UCSD-AML1 (cell line): Measurements from ENCODE around the gene SERTAD1.
"Not testable (repeated sequence)": the region's sequence is repeated elsewhere in the genome, so short reads cannot be mapped to it uniquely, and the experiment has no call there.

Experiments used
- DNase-seq: peaks from one replicate; lab custom pipeline; 2025; ENCODE audit not compliant: unreplicated experiment; lab: John Stamatoyannopoulos, UW

The SERTAD1 gene, protein sequence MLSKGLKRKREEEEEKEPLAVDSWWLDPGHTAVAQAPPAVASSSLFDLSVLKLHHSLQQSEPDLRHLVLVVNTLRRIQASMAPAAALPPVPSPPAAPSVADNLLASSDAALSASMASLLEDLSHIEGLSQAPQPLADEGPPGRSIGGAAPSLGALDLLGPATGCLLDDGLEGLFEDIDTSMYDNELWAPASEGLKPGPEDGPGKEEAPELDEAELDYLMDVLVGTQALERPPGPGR

DNA sequence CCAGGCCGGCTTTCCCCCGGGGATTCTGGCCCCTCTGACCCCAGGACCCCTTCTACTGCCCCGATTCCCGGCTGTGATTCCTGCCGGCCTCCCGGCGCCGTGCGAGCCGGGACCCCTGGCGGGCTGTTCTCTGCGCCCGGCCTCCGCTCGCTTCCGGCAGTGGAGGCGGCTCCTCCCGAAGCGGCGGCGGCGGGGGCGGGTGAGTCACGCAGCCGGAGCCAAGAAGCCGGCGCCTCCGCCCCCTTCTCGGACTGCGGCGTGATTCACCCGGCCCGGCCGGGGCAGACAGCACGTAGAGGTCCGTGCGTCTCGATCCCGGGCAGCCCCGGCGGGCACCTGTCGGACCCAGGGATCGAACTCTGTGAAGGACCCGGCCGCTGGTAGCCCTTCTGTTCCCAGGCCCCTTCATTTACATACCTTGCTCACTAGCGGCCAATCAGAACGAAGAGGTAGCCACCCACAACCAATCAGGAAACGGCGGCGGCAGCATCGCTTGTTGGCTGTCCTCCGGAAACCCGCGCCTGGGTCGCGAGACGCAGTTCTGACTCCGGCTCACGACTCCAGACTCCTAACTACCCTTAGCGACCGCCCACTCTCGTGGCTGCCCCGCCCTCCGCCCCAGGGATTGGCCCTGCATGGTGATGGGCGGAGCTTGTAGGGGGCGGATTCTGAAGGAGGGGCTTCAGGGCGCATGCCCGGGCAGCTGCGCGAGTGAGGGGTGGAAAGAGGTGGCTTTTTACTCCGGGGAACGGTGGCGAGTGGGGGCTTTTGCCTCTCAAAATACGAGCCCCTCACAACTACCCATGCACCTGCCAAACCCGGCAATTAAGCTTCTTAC is at the start of gene SERTAD1:
Gene SERTAD1, minus strand, starts transcription at position 543 of the 838 bp plus-strand sequence. CDS start 2,446 bp downstream, outside the sequence.
- peak; percentile 99 for DNase-seq

DNA sequence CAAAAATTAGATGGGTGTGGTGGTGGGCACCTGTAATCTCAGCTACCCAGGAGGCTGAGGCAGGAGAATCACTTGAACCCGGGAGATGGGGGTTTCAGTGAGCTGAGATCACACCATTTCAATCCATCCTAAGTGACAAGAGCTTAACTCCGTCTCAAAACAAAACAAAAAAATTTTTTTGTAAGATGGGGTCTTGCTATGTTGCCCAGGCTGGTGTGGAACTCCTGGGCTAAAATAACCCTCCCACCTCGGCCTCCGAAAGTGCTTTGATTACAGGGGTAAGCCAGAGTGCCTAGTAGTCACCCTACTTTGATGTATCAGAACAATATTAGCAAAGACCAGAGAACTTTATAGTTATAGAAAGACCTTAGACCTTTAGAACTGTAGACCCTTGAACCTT is 48.9 kb upstream of the SERTAD1 start:
- no peak for DNase-seq

DNA sequence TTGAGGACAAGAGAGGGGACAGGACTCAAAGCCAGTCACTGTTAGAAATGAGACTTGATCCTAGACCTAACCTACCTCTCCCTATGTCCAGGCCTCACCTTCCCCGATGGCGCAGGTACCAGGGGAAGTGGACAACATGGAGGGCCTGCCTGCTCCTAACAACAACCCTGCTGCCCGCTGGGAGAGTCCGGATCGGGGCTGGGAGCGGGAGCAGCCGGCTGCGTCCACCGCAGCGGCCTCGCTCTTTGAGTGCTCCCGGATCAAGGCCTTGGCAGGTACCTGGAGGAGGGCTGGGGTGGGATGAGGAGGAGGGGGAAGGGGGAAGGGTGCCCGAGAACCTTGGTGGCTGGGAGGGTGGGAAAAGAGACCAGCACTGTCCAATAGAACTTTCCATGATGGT is 46.7 kb upstream of the SERTAD1 start:
- DNase-seq = no peak

DNA sequence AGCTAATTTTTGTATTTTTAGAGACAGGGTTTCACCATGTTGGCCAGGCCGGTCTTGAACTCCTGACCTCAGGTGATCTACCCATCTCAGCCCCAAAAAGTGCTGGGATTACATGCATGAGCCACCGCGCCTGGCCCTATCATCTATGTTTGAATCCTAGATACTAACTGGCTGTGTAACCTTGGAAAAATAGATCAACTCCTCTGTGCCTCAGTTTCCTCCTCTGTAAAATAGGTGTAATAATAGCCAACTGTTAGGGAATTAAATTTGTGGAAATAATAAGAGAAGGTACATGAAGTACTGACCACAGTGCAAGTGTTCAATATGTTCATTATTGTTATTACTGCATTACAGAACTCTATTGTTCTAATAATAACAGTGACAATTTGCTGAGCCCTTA is 45.3 kb upstream of the SERTAD1 start:
- DNase-seq = no peak

DNA sequence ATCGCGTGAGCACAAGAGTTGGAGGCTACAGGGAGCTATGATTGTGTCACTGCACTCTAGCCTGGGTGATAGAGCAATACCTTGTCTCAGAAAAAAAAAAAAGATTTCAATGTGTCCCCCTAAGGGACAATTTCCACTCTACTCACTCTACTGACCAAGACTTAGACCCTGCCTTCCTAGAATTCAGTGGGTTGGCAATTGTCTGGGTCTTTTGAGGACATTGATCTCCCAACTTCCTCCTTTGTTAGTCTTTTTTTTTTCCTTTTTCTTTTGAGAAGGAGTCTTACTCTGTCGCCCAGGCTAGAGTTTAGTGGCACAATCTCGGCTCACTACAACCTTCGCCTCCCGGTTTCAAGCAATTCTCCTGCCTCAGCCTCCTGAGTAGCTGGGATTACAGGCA is 43.2 kb upstream of the SERTAD1 start:
- DNase-seq = no peak

DNA sequence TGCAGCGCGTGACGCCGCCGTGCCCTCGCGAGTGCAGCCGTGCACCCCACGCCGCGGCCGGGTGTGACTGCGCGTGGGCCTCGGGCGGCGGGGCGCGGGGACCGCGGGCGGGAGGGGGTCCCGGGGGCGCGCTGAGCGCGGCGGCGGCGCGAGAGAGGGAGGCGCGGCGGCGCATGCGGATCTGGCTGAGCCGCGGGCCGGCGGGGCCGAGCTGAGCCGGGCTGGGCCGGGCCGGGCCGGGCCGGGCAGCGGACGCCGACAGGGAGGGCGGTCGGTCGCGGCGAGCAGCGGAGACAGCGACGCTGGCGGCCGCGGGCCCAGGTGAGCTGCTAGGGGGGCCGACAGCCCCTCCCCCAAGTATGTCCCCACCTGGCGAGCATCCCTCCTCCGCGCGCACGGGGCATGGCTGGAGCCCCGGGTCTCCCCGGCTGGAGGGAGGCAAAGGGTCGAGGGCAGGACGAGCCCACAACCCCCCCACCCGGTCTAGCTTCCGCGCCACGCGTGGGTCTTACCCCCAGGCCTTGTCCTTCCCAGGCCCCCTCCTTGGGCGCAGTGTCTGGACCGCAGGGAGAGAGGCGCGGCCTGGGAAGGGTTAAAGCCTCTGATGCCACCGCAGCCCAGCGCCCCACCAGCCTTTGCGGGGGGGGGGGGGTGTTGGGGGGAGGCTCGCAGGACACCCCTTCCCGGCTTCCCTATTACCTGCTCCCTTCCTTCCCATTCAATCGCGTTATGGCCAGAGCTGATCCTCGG is 41.4 kb upstream of the SERTAD1 start, which contains the start of gene SPTBN4:
Gene SPTBN4, plus strand, starts transcription at position 17 of the 750 bp plus-strand sequence. CDS start 5,621 bp downstream, outside the sequence.
- no peak for DNase-seq

DNA sequence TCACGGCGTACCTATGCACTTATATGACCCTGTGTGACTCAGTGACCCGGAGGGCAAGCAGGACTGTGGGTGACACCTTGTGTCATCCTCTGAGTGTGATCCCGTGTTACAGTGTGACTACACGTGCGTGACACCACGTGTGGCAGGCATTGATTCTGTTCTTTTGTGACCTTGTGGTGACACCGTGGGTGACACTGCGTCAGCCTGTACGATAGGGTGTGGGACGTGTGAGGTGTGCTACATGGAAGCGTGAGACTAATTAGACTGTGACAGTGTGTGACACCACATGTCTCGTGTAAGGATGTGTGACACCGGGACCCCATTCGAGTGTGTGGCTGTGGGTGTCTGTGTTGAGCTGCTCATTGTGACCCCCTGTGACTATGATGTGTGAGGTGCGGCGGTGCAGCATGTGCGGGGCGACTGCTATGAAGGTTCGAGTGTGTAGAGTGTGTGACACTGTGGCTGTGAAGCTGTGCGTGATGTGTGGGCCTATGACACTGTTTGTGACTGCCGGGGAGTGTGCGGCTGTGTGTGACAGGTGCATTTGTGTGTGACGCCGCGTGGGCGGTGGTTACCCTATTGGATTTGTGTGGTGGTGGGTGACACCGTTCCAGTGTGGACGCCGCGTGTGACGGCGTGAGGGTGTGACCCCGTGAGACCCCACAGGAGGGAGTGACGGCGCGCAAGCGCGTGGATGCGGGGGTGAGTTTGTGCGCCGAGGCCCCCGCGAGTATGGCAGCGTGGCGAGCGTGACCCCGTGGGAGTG is 40.6 kb upstream of the SERTAD1 start:
- no peak for DNase-seq

DNA sequence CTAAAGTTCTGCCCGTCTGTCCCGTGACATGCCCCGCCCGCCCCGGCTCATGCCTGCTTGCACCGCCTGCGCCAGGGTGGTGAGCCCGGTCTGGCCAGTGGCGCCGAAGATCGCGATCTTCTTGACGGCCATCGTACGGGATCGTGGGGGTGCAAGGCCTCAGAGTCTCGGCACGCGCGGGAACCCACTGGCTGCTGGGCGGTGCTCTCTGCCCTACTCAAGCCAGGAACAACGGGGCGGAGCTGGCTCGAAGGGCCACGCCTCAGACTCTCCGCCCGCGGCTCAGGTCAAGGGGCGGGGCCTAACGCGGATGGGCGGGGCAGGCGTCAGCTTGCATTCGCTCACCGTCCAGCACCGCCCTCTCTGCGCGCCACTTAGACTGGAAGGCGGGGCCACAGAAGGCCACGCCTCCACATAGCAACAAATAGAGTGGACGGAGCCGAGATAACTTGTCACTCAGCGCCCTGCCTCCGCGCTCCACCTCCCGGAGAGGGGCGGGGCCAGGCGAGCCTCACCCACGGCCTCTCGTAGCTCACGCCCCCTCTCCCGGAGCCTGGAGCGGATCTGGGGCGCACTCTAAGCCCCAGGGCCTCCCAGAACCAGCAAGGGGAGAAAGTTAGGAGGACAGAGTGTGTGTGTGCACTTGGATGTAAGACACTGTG is 39.9 kb upstream of the SERTAD1 start, which contains the start of gene BLVRB:
Gene BLVRB, minus strand, starts transcription at position 189 of the 662 bp plus-strand sequence. Its CDS starts 57 bp downstream, at position 132.
- DNase-seq = peak; percentile 100

DNA sequence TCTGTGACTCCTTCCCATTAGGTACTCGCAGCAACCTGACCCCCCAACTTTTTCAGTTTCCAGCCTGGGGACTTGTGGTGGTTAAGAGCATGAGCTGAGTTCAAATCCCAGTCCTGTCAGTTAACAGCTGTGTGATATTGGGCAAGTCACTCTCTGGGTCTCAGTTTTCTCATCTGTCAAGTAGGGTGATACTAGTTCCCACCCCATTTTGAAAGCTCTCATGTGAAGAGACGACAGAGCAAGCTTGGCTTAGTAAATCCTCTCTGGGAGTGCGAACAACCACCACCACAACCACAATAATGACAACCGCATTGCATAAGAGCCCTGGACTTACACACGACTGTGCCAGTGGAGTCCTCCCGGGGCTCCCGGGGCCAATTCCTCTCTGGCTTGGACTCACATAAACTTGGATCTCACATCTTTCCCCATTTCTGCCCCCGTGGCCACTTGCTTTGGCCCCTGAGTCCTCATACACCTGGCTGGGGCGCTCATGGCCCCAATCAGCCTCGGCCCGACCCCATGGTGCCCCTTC is 39.3 kb upstream of the SERTAD1 start:
- DNase-seq = no peak

DNA sequence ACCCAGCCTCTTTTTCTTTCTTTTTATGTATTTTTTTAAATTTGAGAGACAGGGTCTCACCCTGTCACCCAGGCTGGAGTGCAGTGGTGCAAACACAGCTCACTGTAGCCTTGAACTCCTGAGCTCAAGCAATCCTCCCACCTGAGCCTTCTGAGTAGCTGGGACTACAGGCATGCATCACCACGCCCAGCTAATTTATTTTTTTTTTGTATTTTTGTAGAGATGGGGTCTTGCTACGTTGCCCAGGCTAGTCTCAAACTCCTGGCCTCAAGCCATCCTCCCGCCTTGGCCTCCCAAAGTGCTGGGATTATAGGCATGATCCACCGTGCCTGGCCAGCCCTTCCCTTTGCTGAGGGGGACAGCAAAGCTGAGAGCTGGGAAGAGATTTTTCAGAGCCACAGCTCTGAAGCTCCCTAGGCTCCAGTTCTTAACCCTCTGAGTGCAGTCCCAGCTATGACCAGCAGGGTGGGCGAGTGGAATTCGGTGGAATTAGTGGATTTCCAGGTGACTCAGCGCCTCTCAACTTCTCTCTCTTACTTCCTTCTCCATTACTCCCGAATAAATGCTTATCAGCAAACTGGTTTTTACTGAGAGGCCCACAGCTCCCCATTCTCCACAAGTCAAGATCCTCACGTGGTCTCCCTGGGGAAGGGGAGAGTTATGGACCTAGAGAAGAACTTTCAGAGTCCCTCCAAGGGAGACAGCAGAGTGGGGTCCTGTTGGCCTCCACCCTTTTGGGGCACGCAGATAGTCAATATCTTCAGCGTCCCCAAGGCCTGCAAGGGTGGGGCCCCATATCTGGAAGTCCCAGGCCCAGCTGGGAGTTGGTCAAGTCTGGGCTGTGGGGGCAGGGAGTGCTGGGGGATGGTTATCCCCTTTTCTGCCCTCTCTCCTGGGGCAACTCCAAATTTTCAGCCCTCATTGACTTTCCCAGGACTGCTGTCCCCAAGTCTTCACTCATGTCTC is 38.5 kb upstream of the SERTAD1 start:
- peak; percentile 84 for DNase-seq

DNA sequence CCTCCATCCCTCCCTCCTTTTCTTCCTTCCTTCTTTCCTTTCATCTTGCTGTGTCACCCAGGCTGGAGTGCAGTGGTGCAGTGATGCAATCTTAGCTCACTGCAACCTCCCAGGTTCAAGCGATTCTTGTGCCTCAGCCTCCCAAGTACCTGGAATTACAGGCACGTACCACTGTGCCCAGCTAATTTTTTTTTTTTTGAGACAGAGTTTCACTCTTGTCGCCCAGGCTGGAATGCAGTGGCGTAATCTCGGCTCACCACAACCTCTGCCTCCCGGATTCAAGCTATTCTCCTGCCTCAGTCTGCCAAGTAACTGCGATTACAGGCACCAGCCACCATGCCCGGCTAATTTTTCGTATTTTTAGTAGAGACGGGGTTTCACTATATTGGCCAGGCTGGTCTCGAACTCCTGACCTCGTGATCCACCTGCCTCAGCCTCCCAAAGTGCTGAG is 37.8 kb upstream of the SERTAD1 start:
- DNase-seq = not testable (repeated sequence)

DNA sequence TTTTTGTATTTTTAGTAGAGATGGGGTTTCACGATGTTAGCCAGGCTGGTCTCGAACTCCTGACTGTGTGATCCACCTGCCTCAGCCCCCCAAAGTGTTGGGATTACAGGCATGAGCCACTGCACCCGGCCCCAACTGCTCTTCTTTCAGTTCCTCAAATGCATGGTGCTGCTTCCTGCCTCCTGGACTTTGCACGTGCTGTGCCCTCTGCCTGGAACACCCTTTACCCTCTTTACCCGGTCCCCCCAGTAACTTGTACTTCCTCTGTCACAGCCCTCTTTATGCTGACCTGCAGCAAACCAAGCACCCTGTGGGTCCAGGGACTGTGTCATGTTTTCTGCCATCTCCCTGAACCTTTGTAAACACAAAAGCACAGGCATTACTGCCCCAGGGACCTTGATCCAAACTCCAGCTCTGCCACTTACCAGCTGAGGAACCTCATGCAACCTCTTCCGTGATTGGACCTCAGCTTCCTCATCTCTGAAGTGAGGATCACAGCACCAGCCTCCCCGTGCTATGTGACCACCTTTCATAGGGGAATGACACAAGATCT is 36.0 kb upstream of the SERTAD1 start:
- peak; percentile 27 for DNase-seq

DNA sequence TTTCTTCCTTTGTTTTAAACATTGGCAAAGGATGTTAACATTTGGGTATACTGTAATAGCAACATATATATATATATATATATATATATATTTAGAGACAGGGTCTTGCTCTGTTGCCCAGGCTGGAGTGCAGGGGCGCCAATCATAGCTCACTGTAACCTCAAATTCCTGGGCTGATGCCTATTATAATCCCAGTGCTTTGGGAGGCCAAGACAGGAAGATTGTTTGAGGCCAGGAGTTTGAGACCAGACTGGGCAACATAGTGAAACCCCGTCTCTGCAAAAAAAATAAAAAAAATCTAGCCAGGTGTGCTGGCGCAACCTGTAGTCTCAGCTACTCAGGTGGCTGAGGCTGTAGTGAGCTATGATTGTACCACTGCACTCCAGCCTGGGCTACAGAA is 34.4 kb upstream of the SERTAD1 start:
- no peak for DNase-seq

DNA sequence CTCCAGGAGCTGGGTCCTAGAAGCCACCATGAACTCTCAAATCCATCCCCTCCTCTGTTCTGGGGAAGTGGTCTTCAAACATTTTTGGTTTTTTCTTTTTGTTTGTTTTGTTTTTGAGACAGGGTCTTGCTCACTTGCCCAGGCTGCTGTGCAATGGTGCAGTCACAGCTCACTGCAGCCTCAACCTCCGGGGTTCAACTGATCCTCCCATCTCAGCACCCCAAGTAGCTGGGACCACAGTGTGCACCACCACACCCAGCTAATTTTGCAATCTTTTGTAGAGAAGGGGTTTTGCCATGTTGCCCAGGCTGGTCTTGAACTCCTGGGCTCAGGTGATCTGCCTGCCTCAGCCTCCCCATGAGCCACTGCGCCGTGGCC is 32.8 kb upstream of the SERTAD1 start:
- no peak for DNase-seq

DNA sequence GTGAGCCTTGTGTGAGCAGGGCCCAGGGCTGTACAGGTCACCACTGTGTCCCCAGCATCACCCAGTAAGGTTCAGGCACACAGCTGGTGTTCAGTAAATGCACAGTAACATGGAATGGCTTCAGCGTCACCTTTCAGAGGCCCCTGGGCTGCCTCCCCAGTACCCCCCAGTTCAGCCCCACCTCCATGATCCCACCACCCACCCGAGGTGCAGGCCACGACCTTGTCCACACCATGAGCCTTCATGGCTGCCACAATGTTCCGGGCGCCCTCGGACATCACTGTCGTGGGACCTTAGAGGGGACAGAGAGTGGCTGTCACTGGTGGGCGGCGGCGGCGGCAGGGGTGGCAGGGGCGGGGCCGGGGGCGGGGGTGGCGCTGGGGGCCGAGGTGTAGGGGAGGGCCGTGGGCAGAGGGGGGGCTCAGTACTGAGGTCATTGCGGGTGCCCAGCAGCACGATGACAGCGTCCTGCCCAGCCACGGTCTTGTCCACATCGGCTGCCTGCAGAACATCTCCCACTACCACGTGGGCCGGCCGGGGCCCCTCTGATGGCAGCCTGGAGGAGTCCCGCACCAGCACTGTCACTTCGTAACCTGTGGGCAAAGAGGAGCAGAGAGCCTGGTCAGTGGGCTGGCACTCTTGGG is 32.3 kb upstream of the SERTAD1 start:
- DNase-seq = no peak

DNA sequence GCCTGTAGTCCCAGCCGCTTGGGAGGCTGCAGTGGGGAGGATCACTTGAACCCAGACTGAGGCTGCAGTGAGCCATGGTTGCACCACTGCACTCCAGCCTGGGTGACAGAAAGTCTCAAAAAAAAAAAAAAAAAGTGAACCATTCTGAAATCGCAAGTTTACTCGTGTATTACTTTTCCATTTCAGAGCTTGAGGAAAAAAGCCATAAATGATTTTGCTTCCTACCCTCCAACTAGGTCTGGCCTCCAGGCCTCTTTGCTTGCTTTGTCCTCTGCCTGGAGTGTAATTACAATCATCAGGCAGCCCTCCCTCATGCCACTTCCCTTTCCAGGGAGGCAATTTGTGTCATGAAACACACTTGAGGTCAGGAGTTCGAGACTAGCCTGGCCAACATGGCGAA is 31.3 kb upstream of the SERTAD1 start:
- DNase-seq = no peak

DNA sequence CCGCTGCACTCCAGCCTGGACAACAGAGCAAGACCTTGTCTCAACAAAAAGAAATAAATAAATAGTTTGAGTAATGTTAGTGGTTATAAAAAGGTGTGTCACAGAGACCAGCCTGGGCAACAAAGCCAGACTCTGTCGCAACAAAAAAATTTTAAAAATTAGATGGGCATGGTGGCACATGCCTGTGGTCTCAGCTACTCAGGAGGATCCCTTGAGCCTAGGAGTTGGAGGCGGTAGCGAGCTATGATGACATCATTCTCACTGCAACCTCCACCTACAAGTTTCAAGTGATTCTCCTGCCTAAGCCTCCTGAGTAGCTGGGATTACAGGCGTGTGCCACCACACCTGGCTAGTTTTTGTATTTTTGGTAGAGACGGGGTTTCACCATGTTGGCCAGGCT is 28.2 kb upstream of the SERTAD1 start:
- DNase-seq = not testable (repeated sequence)

DNA sequence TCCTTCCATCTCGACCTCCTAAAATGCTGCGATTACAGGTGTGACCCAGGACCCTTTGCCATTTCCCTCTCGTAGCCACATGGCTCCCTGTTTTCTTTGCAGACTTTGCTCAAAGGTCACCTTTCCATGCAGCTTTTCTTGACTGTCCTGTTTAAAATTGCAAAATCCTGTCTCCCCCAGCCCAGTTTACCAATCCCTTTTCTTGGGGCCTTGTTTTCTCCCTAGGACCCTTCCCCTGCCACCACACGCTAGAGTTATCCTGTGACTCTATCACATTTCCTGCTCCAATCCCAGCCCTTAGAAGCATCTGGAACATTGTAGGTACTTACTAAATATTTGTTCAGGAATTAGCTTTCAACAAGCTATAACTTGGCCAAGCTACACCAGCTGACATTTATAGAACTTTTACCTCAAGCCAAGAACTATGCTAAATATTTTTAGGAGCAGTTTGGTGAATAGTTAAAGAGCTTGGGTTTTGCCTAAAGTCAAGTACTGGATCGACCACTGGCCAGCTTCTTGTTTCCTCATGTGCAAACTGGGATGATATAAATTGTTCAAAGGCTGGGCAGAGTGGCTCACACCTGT is 27.5 kb upstream of the SERTAD1 start:
- no peak for DNase-seq
